Heart left ventricle (tissue), 16 donors: ENCODE results near the gene ZBTB22. TPM values are rescaled to one million over a fixed set of nuclear protein-coding genes. Genes with fewer than 3 reads are reported as not detected.
"Not testable (repeated sequence)": the region's sequence is repeated elsewhere in the genome, so short reads cannot be mapped to it uniquely, and the experiment has no call there.

Source experiments
- ATAC-seq, 4 donors: fragments of 200-7000 bp; cut with Tn5 transposase; one replicate each; pipeline ENCODE4 v1.9.1; 2020 to 2022; ENCODE audit warnings: moderate library complexity in 4 of 4, mild to moderate bottlenecking in 3 of 4, moderate number of reproducible peaks in 1 of 4
- DNase-seq, 5 donors: peaks; one replicate each; pipeline ENCODE4 v3.0.0-alpha.2; 2020
- H3K27ac ChIP-seq, 12 donors: fragments of 200-600 bp; sonication (generic) in 4 of 12; one replicate each; pipeline versions ENCODE4 v1.5.0 to v1.8.0; 2016 to 2022; ENCODE audit warnings: mild to moderate bottlenecking in 2 of 12
- H3K27me3 ChIP-seq, 9 donors: fragments of 200-600 bp; sonication (generic) in 2 of 9; one replicate each; pipeline versions ENCODE4 v1.5.1 to v1.8.0; 2016 to 2022; ENCODE audit warnings: mild to moderate bottlenecking in 3 of 9
- H3K36me3 ChIP-seq, 9 donors: fragments of 200-600 bp; sonication (generic) in 2 of 9; one replicate each; pipeline versions ENCODE4 v1.5.0 to v1.8.0; 2018 to 2022; ENCODE audit warnings: mild to moderate bottlenecking in 2 of 9
- H3K4me1 ChIP-seq, 12 donors: fragments of 200-600 bp; sonication (generic) in 4 of 12; one replicate each; pipeline versions ENCODE4 v1.5.0 to v1.8.0; 2016 to 2022; ENCODE audit warnings: mild to moderate bottlenecking in 3 of 12
- H3K4me3 ChIP-seq, 12 donors: fragments of 200-600 bp; sonication (generic) in 4 of 12; one replicate each; pipeline versions ENCODE4 v1.5.0 to v1.8.0; 2017 to 2022; ENCODE audit warnings: mild to moderate bottlenecking in 9 of 12, moderate library complexity in 4 of 12
- H3K9me3 ChIP-seq, 12 donors: fragments of 200-600 bp; sonication (generic) in 4 of 12; one replicate each; pipeline versions ENCODE4 v1.5.0 to v1.8.0; 2016 to 2022; ENCODE audit warnings: mild to moderate bottlenecking in 1 of 12
- POLR2A ChIP-seq, 2 donors: fragments of 450-650 bp; IDR thresholded peaks; one replicate each; pipeline ENCODE4 v1.6.1; 2017; ENCODE audit warnings: antibody characterized with exemption in 2 of 2, mild to moderate bottlenecking in 2 of 2, moderate library complexity in 2 of 2
- WGBS, 4 donors: extraction: QIAGEN DNeasy Blood & Tissue Kit in 2 of 4; methylation state at CpG; one replicate each; pipeline versions ENCODE4 v1.1.5 to v1.1.7; 2013 to 2018; 5-methylcytosine and 5-hydroxymethylcytosine counted together
- intact Hi-C, 10 donors: fragments of 100-400 bp; cut with DNase I; formaldehyde crosslinking; loops; one replicate each; pipeline versions ENCODE4 v1.11.1 to v1.14.2; 2022
- polyA plus RNA-seq, 2 donors: library from polyadenylated mRNA; stranded (reverse); fragments of 200-250 nt; gene quantifications; one replicate each; pipeline ENCODE4 v1.2.3, GENCODE V29; 2013
- total RNA-seq, 9 donors: library from RNA; depleted of rRNA in 2 of 9; stranded (reverse); fragments of >200 nt in 2 of 9; fragmentation: NEBNext Ultra II Directional in 3 of 9; extraction: Animal tissue kit (Norgen Biotek cat#: 25700) in 3 of 9; gene quantifications; one replicate each; pipeline versions ENCODE4 v1.1.0 to v1.2.4, GENCODE V29; 2016 to 2023
- TF ChIP-seq, protein P1 (sequence below), 12 donors: fragments of 200-600 bp; sonication (generic) in 4 of 12; IDR thresholded peaks; one replicate each; pipeline versions ENCODE4 v1.5.0 to v1.8.0; 2018 to 2022; ENCODE audit warnings: antibody characterized with exemption in 12 of 12, mild to moderate bottlenecking in 5 of 12
- donor health status: ischemic (EF 13 %, LVEDD 7.1; RV severe dilation, severe dysfunction).
- donor health status: healthy with polysubstance abuse.
- donor health status: DM: no; HTN: yes; CAD: no.
- donor health status: DM: no; HTN: no; CAD: no.
- donor health status: ischemic (EF 25% LVEDD 6.9; RV normal size, moderate dysfunction).
- donor health status: ischemic (EF 25% LVEDD 5.7; RV mildly dilated, moderate dysfunction).
- donor health status: healthy.
- donor health status: DM: yes; HTN: yes; CAD: no.
- donor health status: ischemic (EF 35%, LVEDD 5.7; RV mildly dilated, moderate dysfunction).
- donor health status: nonischemic (EF 11% LVEDD 7.7; RV severe dilation, severe dysfunction).
- donor health status: DM: yes; HTN: yes; CAD: no.
- donor health status: PGD.
- donor health status: ischemic (EF 29% LVEDD 5.4; RV normal size, mild dysfunction).
- donor health status: nonischemic (EF 23%, LVEDD 6.1; RV moderate dilation, normal function).

The ZBTB22 gene
- total and polyA plus RNA-seq, 11 donors = 7.5 to 22.1 (median 14.0) TPM

DNA sequence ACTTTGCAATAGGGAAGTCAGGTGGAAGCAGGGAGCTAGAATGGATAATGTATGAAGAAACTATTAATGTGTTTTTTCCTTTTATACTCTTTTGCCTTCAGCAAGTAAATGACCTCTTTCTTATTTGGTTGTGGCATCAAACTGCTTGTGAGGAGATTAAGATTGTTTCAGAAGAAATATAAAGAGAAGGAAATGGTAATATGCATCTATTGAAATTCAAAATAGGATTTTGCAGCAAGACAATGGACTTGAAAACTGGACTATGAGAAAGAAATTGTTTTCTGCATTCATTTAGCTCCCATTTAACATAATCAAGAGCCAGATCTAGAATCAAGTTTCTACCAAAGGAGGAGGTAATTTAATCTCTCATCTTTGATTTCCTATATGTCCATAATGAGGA is 41.8 kb upstream of the ZBTB22 start:
- intact Hi-C loops = no loop called here
- TF ChIP-seq, protein P1, sequence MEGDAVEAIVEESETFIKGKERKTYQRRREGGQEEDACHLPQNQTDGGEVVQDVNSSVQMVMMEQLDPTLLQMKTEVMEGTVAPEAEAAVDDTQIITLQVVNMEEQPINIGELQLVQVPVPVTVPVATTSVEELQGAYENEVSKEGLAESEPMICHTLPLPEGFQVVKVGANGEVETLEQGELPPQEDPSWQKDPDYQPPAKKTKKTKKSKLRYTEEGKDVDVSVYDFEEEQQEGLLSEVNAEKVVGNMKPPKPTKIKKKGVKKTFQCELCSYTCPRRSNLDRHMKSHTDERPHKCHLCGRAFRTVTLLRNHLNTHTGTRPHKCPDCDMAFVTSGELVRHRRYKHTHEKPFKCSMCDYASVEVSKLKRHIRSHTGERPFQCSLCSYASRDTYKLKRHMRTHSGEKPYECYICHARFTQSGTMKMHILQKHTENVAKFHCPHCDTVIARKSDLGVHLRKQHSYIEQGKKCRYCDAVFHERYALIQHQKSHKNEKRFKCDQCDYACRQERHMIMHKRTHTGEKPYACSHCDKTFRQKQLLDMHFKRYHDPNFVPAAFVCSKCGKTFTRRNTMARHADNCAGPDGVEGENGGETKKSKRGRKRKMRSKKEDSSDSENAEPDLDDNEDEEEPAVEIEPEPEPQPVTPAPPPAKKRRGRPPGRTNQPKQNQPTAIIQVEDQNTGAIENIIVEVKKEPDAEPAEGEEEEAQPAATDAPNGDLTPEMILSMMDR (IDR thresholded peaks at IDR 0.05) = no peak
- TF ChIP-seq POLR2A (IDR thresholded peaks at IDR 0.05) = no peak
- Histone ChIP-seq H3K9me3 (no peaks in the 10 kb centered on the region), H3K27me3 (peaks cover 0 to 6% (median 0%) of the 10 kb centered on the region in 9 donors), H3K27ac (no peak overlapping the region), H3K4me1 (no peaks in the 10 kb centered on the region), H3K4me3 (no peak overlapping the region), H3K36me3 (no peaks in the 10 kb centered on the region)
- ATAC-seq (no peak), DNase-seq (no peak)

DNA sequence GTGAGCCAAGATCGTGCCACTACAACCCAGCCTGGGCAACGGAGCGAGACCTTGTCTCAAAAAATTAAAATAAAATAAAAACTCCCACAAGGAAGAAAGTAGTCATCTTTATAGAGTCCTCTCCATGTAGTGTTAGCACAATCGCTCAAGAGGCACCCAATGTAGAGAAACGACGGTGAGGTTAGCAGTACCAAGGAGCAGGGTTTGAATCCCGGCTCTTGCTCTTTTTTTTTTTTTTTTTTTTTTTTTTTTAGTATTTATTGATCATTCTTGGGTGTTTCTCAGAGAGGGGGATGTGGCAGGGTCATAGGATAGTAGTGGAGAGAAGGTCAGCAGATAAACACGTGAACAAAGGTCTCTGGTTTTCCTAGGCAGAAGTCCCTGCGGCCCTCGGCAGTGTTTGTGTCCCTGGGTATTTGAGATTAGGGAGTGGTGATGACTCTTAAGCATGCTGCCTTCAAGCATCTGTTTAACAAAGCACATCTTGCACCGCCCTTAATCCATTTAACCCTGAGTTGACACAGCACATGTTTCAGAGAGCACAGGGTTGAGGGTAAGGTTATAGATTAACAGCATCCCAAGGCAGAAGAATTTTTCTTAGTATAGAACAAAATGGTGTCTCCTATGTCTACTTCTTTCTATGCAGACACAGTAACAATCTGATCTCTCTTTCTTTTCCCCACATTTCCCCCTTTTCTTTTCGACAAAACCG is 39.8 kb upstream of the ZBTB22 start:
- H3K4me3 ChIP-seq, DNase-seq, H3K9me3 ChIP-seq, intact Hi-C loops, ATAC-seq, H3K27ac ChIP-seq, H3K4me1 ChIP-seq, H3K36me3 ChIP-seq, H3K27me3 ChIP-seq: not testable (repeated sequence)
- WGBS, 4 donors = 62 to 70% (median 64%) methylated on average over 13 of the region's 13 CpGs

DNA sequence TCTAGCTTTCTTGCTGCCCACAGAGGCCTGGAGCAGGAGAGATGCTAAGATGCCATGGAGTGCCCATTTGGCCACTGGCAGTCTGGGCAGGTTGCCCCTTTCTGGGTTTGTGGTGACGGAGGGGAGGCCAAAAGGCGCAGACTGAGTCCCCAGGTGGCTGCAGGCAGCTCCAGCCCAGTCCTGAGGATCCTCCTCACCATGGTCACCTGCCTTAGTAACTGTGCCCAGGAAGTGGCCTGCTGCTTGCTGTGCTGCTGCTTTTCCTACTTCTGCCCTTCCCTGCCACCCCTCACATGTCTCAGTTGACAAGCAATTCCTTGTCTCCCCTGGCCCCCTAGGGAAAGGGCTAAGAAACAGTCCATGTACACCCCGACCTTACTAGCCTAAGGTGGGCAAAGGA is 38.8 kb upstream of the ZBTB22 start:
- DNase-seq = no peak
- intact Hi-C loops = no loop called here
- Histone ChIP-seq H3K27me3 (peaks cover 0 to 6% (median 0%) of the 10 kb centered on the region in 9 donors), H3K27ac (no peak overlapping the region), H3K9me3 (no peaks in the 10 kb centered on the region), H3K36me3 (no peaks in the 10 kb centered on the region), H3K4me1 (no peaks in the 10 kb centered on the region), H3K4me3 (no peak overlapping the region)
- WGBS, 4 donors = 60 to 88% (median 71%) methylated on average over 3 of the region's 3 CpGs
- no peak for ATAC-seq
- TF ChIP-seq, protein P1 (IDR thresholded peaks at IDR 0.05) = no peak
- TF ChIP-seq POLR2A (IDR thresholded peaks at IDR 0.05) = no peak

DNA sequence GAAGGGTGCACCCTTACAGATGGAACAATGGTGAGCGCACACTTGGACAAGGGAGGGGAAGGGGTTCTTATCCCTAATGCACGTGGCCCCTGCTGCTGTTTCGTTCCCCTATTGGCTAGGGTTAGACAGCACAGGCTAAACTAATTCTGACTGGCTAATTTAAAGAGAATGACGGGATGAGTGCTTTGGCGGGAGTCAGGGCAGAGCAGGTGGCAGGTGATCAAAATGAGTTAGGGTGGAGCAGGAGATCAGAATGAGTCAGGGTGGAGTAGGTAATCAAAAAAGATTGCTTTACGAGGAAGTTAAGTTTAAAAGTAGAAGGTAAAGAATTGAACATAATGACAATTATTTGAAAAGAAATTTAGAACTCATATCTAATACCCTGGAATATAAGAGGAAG is 38.3 kb upstream of the ZBTB22 start:
- not testable (repeated sequence) for H3K9me3 ChIP-seq

DNA sequence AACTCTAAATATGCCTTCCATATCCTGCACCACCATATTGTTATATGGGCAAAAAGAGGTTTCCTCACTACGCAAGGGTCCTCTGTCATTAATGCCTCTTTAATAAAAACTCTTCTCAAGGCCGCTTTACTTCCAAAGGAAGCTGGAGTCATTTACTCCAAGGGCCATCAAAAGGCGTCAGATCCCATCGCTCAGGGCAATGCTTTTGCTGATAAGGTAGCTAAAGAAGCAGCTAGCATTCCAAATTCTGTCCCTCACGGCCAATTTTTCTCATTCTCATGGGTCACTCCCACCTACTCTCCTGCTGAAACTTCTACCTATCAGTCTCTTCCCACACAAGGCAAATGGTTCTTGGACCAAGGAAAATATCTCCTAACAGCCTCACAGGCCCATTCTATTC is 30.3 kb upstream of the ZBTB22 start:
- no peak overlapping the region for H3K4me3 ChIP-seq
- TF ChIP-seq POLR2A (IDR thresholded peaks at IDR 0.05) = no peak
- TF ChIP-seq, protein P1 (IDR thresholded peaks at IDR 0.05) = no peak
- intact Hi-C loops = no loop called here
- no peak for ATAC-seq
- H3K27ac ChIP-seq = no peak overlapping the region
- peaks cover 0 to 10% (median 2%) of the 10 kb centered on the region in 12 donors for H3K4me1 ChIP-seq
- no peaks in the 10 kb centered on the region for H3K9me3 ChIP-seq
- H3K27me3 ChIP-seq = no peaks in the 10 kb centered on the region
- H3K36me3 ChIP-seq = no peaks in the 10 kb centered on the region
- no peak for DNase-seq
- 80 to 90% (median 86%) methylated on average over 5 of the region's 5 CpGs for WGBS, 4 donors

More for the DNA sequence above, 38.3 kb upstream of the ZBTB22 start:
- 85 to 89% (median 87%) methylated on average over 6 of the region's 6 CpGs for WGBS, 4 donors
- ATAC-seq, DNase-seq, H3K27me3 ChIP-seq, H3K36me3 ChIP-seq, intact Hi-C loops, H3K27ac ChIP-seq, H3K4me3 ChIP-seq, H3K4me1 ChIP-seq: not testable (repeated sequence)

DNA sequence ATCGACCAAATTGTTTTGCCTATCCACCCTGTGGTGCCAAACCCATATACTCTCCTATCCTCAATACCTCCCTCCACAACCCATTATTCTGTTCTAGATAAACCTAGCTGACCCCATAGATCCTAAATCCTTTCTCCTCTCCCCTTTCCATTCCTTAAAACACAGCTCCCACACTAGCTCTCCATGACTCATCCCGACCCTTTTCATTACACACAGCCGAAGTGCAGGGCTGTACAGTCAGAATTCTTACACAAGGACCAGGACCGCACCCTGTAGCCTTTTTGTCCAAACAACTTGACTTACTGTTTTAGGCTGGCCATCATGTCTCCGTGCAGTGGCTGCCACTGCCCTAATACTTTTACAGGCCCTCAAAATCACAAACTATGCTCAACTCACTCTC is 29.4 kb upstream of the ZBTB22 start:
- H3K36me3 ChIP-seq, H3K4me3 ChIP-seq, H3K9me3 ChIP-seq, intact Hi-C loops, H3K27me3 ChIP-seq, DNase-seq, ATAC-seq, H3K27ac ChIP-seq: not testable (repeated sequence)
- peaks cover 0 to 10% (median 2%) of the 10 kb centered on the region in 12 donors for H3K4me1 ChIP-seq
- WGBS, 4 donors = 84 to 94% (median 91%) methylated on average over 5 of the region's 5 CpGs
